ENCODE measurements around the gene PRICKLE3.

GRCh38 chrX:49227726-49228125, 41.6 kb upstream of the PRICKLE3 start:
- TF ChIP-seq, protein P1, sequence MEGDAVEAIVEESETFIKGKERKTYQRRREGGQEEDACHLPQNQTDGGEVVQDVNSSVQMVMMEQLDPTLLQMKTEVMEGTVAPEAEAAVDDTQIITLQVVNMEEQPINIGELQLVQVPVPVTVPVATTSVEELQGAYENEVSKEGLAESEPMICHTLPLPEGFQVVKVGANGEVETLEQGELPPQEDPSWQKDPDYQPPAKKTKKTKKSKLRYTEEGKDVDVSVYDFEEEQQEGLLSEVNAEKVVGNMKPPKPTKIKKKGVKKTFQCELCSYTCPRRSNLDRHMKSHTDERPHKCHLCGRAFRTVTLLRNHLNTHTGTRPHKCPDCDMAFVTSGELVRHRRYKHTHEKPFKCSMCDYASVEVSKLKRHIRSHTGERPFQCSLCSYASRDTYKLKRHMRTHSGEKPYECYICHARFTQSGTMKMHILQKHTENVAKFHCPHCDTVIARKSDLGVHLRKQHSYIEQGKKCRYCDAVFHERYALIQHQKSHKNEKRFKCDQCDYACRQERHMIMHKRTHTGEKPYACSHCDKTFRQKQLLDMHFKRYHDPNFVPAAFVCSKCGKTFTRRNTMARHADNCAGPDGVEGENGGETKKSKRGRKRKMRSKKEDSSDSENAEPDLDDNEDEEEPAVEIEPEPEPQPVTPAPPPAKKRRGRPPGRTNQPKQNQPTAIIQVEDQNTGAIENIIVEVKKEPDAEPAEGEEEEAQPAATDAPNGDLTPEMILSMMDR (conservative IDR thresholded peaks at IDR 0.05; ENCODE audit: low read depth in 2 of 2) = no peak
- TF ChIP-seq POLR2AphosphoS5 (IDR thresholded peaks at IDR 0.05; ENCODE audit: low read depth) = no peak
- no peak for TF ChIP-seq STAT1 (IDR thresholded peaks at IDR 0.05; ENCODE audit: unreplicated experiment)
- TF ChIP-seq REST (IDR thresholded peaks at IDR 0.05; ENCODE audit: unreplicated experiment) = no peak
